CD14-positive monocyte (primary cell): ENCODE data around the gene HNRNPA2B1. TPM values are rescaled to one million over a fixed set of nuclear protein-coding genes. Genes with fewer than 3 reads are reported as not detected.

Experiments
- DNase-seq, 3 donors: peaks; one replicate each; pipeline ENCODE4 v3.0.0-alpha.2; 2011 to 2022
- H2AFZ ChIP-seq: 2 replicates; pipeline ENCODE4 v1.6.0; 2012; ENCODE audit warnings: mild to moderate bottlenecking, low read depth, low read length, inconsistent platforms; ENCODE audit not compliant: insufficient read depth, poor library complexity, severe bottlenecking
- H3K27ac ChIP-seq, 2 donors: 1 replicate in 1 of 2; 2 replicates in 1 of 2; pipeline ENCODE4 v1.5.1; 2012 to 2013; ENCODE audit warnings: low read length in 2 of 2, control low read depth in 1 of 2, inconsistent platforms in 1 of 2, low read depth in 1 of 2, mild to moderate bottlenecking in 1 of 2
- H3K27me3 ChIP-seq, 2 donors: one replicate each; pipeline versions ENCODE4 v1.6.0 to v1.6.1; 2011 to 2013; ENCODE audit warnings: low read length in 2 of 2; ENCODE audit not compliant: control insufficient read depth in 2 of 2, insufficient read depth in 2 of 2
- H3K36me3 ChIP-seq, 2 donors: replicated peaks in 1 of 2; 1 replicate in 1 of 2; 2 replicates in 1 of 2; pipeline versions ENCODE4 v1.5.1 to v1.6.1; 2012 to 2013; ENCODE audit warnings: low read length in 2 of 2, control low read depth in 1 of 2, inconsistent platforms in 1 of 2, mild to moderate bottlenecking in 1 of 2; ENCODE audit not compliant: insufficient read depth in 2 of 2, control insufficient read depth in 1 of 2
- H3K4me1 ChIP-seq, 2 donors: 1 replicate in 1 of 2; 2 replicates in 1 of 2; pipeline versions ENCODE4 v1.5.1 to v1.6.1; 2012 to 2013; ENCODE audit warnings: low read length in 2 of 2, control low read depth in 1 of 2, inconsistent platforms in 1 of 2, mild to moderate bottlenecking in 1 of 2, moderate library complexity in 1 of 2; ENCODE audit not compliant: insufficient read depth in 2 of 2, control insufficient read depth in 1 of 2
- H3K4me2 ChIP-seq: replicated peaks from 2 replicates; pipeline ENCODE3; 2012; ENCODE audit warnings: low read length, moderate library complexity, mild to moderate bottlenecking; ENCODE audit not compliant: poor library complexity, severe bottlenecking; ENCODE audit errors: extremely low read depth
- H3K4me3 ChIP-seq, 3 experiments: fragments of 200-600 bp in 1 of 3; sonication (generic) in 1 of 3; replicated peaks in 1 of 3; 1 replicate in 2 of 3; 2 replicates in 1 of 3; pipeline ENCODE4 v1.5.1; 2011 to 2013; ENCODE audit warnings: low read length in 3 of 3, mild to moderate bottlenecking in 3 of 3, control low read depth in 2 of 3, low read depth in 2 of 3, inconsistent platforms in 1 of 3, moderate library complexity in 1 of 3
- H3K79me2 ChIP-seq: 2 replicates; pipeline ENCODE4 v1.6.0; 2012; ENCODE audit warnings: mild to moderate bottlenecking, control low read depth, inconsistent platforms, low read length, moderate library complexity; ENCODE audit not compliant: insufficient read depth
- H3K9ac ChIP-seq: 2 replicates; pipeline ENCODE4 v1.6.0; 2017; ENCODE audit warnings: low read length, mild to moderate bottlenecking; ENCODE audit not compliant: insufficient read depth, poor library complexity, severe bottlenecking
- H3K9me3 ChIP-seq, 2 donors: replicated peaks in 1 of 2; 1 replicate in 1 of 2; 2 replicates in 1 of 2; pipeline versions ENCODE4 v1.5.1 to v1.6.1; 2012 to 2013; ENCODE audit warnings: low read length in 2 of 2, control low read depth in 1 of 2; ENCODE audit not compliant: control insufficient read depth in 1 of 2, insufficient read depth in 1 of 2
- H4K20me1 ChIP-seq: 2 replicates; pipeline ENCODE4 v1.6.0; 2012; ENCODE audit warnings: mild to moderate bottlenecking, low read length, control low read depth, moderate library complexity; ENCODE audit not compliant: insufficient read depth
- H3K27ac Mint-ChIP-seq, 7 donors: one replicate each; pipeline ENCODE4 v1.8.0; 2020; ENCODE audit warnings: mild to moderate bottlenecking in 7 of 7, mixed read lengths in 7 of 7, moderate library complexity in 6 of 7, inconsistent platforms in 2 of 7
- H3K27me3 Mint-ChIP-seq, 3 donors: one replicate each; pipeline ENCODE4 v1.8.0; 2021 to 2022; ENCODE audit warnings: low read depth in 3 of 3, mild to moderate bottlenecking in 3 of 3, mixed read lengths in 3 of 3, moderate library complexity in 3 of 3, inconsistent platforms in 1 of 3
- H3K36me3 Mint-ChIP-seq, 2 donors: one replicate each; pipeline ENCODE4 v1.8.0; 2020; ENCODE audit warnings: mixed read lengths in 2 of 2, inconsistent platforms in 1 of 2, mild to moderate bottlenecking in 1 of 2
- H3K4me1 Mint-ChIP-seq: one replicate; pipeline ENCODE4 v1.8.0; 2020; ENCODE audit warnings: mild to moderate bottlenecking, mixed read lengths
- H3K4me3 Mint-ChIP-seq, 2 donors: one replicate each; pipeline ENCODE4 v1.8.0; 2020; ENCODE audit warnings: mild to moderate bottlenecking in 2 of 2, mixed read lengths in 2 of 2, moderate library complexity in 1 of 2
- H3K9me3 Mint-ChIP-seq, 7 donors: one replicate each; pipeline ENCODE4 v1.8.0; 2020 to 2022; ENCODE audit warnings: mixed read lengths in 7 of 7, mild to moderate bottlenecking in 6 of 7, moderate library complexity in 6 of 7, inconsistent platforms in 2 of 7
- CTCF ChIP-seq: fragments of 200-600 bp; IDR thresholded peaks from one replicate; pipeline ENCODE4 v1.8.0; 2022; ENCODE audit warnings: antibody characterized with exemption, mild to moderate bottlenecking
- WGBS: methylation state at CpG from one replicate; pipeline ENCODE4 v1.1.5; 2013; ENCODE audit warnings: missing lambda C conversion rate; ENCODE audit not compliant: insufficient coverage; 5-methylcytosine and 5-hydroxymethylcytosine counted together
- intact Hi-C, 2 donors: fragments of 100-400 bp; cut with micrococcal nuclease; formaldehyde crosslinking; loops; one replicate each; pipeline versions ENCODE4 v1.15.0 to v1.15.1; 2023
- polyA minus RNA-seq: library from RNA; depleted of rRNA, polyadenylated mRNA; stranded (reverse); fragments of >200 nt; gene quantifications from 2 replicates; pipeline ENCODE4 v1.2.3, GENCODE V29; 2012
- polyA plus RNA-seq, 3 donors: library from polyadenylated mRNA; depleted of rRNA in 1 of 3; unstranded in 2 of 3; stranded (reverse) in 1 of 3; fragments of 300-500 nt in 2 of 3; fragments of >200 nt in 1 of 3; fragmentation: Illumina TruSeq in 2 of 3; gene quantifications; 1 replicate in 2 of 3; 2 replicates in 1 of 3; pipeline ENCODE4 v1.2.3, GENCODE V29; 2012 to 2021
- total RNA-seq, 12 experiments: library from RNA in 1 of 12; stranded (reverse) in 1 of 12; fragments of 120-200 nt in 1 of 12; gene quantifications; one replicate each; pipeline ENCODE4 v1.2.4 and lab custom pipeline; 2013 to 2026; ENCODE audit warnings: mixed read lengths in 6 of 12, inconsistent platforms in 1 of 12

HNRNPA2B1 gene
- total RNA-seq (2013) = 146 TPM
- polyA plus RNA-seq = 100 to 1,000 TPM; 249 to 391 (median 269) TPM
- 67.6 and 101 TPM in 2 replicates for polyA minus RNA-seq
- total RNA-seq (lab: John Stamatoyannopoulos, UW) = 276 to 1,054 (median 625) reads per million in 11 experiments

- DNase-seq = peak; percentile 97 to 99 (median 98)
- Histone ChIP-seq H3K9ac (peak within 1 kb of the TSS; percentile 91), H3K4me1 (peaks cover 45 to 53% of the 10 kb centered on the region in 2 donors), H2AFZ (peak within 1 kb of the TSS; percentile 85), H3K27ac (peak within 1 kb of the TSS; percentile 89 to 93), H3K4me3 (peak within 1 kb of the TSS; percentile 65 to 99 (median 67)), H3K36me3 (peaks cover 17 to 20% of the 10 kb centered on the region in 2 donors), H4K20me1 (peaks cover 73% of the 10 kb centered on the region), H3K4me2 (peak within 1 kb of the TSS; percentile 84), H3K79me2 (peaks cover 91% of the 10 kb centered on the region), H3K27me3 (no peaks in the 10 kb centered on the region), H3K9me3 (no peaks in the 10 kb centered on the region)
- peaks cover 32 to 36% of the 10 kb centered on the region in 2 donors for H3K36me3 Mint-ChIP-seq
- WGBS = under 1% methylated on average over 68 of the region's 71 CpGs
- peak within 1 kb of the TSS; percentile 99 to 100 for H3K4me3 Mint-ChIP-seq
- intact Hi-C loops = loop anchor here (5.0 to 10.0 kb wide), 4 partner anchors 92 to 306 kb away; partner anchors contain the start of gene SNX10 (in 1 of the 2)
- peaks cover 0 to 4% (median 2%) of the 10 kb centered on the region in 3 donors for H3K27me3 Mint-ChIP-seq
- H3K9me3 Mint-ChIP-seq = peaks cover 0 to 6% (median 2%) of the 10 kb centered on the region in 7 donors
- H3K4me1 Mint-ChIP-seq = peaks cover 47% of the 10 kb centered on the region
- peak within 1 kb of the TSS; percentile 92 to 100 (median 100) for H3K27ac Mint-ChIP-seq
- no peak for TF ChIP-seq CTCF
These were observed at the start of gene HNRNPA2B1 for GRCh38 chr7:26200444-26201246. Gene HNRNPA2B1 (minus strand): TSS chr7:26200746. CDS start chr7:26200577, 169 bp downstream.

- Mint-ChIP-seq H3K9me3 (peaks cover 0 to 4% (median 0%) of the 10 kb centered on the region in 7 donors), H3K27me3 (no peaks in the 10 kb centered on the region), H3K4me3 (no peak overlapping the region), H3K27ac (no peak overlapping the region), H3K36me3 (no peaks in the 10 kb centered on the region), H3K4me1 (no peaks in the 10 kb centered on the region)
- peaks cover 0 to 5% of the 10 kb centered on the region in 2 donors for H3K9me3 ChIP-seq
- no peak overlapping the region for H3K4me3 ChIP-seq
- no peaks in the 10 kb centered on the region for H3K36me3 ChIP-seq
- H3K4me1 ChIP-seq = no peaks in the 10 kb centered on the region
- no peaks in the 10 kb centered on the region for H4K20me1 ChIP-seq
- H3K27me3 ChIP-seq = no peaks in the 10 kb centered on the region
- WGBS = 78% methylated on average over 10 of the region's 12 CpGs
- no peak for TF ChIP-seq CTCF
- no peak overlapping the region for H3K27ac ChIP-seq
- H2AFZ ChIP-seq = peak overlapping the region; percentile 51
- no peak for DNase-seq
- intact Hi-C loops = no loop called here
- H3K9ac ChIP-seq = no peak overlapping the region
- H3K4me2 ChIP-seq = no peak overlapping the region
- no peaks in the 10 kb centered on the region for H3K79me2 ChIP-seq
These were observed 49.7 kb upstream of the HNRNPA2B1 start for GRCh38 chr7:26250239-26250638.
